OCI-LY3 (cell line): ENCODE results near the gene TPTE2.
"Not testable (repeated sequence)": the region's sequence is repeated elsewhere in the genome, so short reads cannot be mapped to it uniquely, and the experiment has no call there.

ENCODE experiments used
- H2AFZ ChIP-seq: fragments of 200-600, 300-600 bp; shearing (Covaris generic); 2 replicates; pipeline ENCODE4 v1.6.0; 2014; ENCODE audit warnings: antibody characterized with exemption, low read depth, low read length
- H3K27ac ChIP-seq: fragments of 200-600, 300-600 bp; sonication (generic); 2 replicates; pipeline ENCODE4 v1.5.1; 2014; ENCODE audit warnings: mild to moderate bottlenecking, low read length, moderate library complexity, mixed read lengths
- H3K27me3 ChIP-seq: fragments of 200-600, 300-600 bp; sonication (generic); 2 replicates; pipeline ENCODE4 v1.6.1; 2014; ENCODE audit warnings: low read depth, low read length, mixed read lengths
- H3K36me3 ChIP-seq: fragments of 200-600, 300-600 bp; sonication (generic); replicated peaks from 2 replicates; pipeline ENCODE3; 2014; ENCODE audit warnings: low read depth, low read length, mixed read lengths
- H3K4me1 ChIP-seq: fragments of 300-600, 200-600 bp; sonication (generic); 2 replicates; pipeline ENCODE4 v1.6.1; 2014; ENCODE audit warnings: low read length, mixed read lengths
- H3K4me2 ChIP-seq: fragments of 200-600, 300-600 bp; sonication (generic); 2 replicates; pipeline ENCODE4 v1.6.1; 2014; ENCODE audit warnings: low read length, mixed read lengths
- H3K4me3 ChIP-seq: fragments of 300-600, 200-600 bp; sonication (generic); 2 replicates; pipeline ENCODE4 v1.5.1; 2014; ENCODE audit warnings: antibody characterized with exemption, mild to moderate bottlenecking, low read length, moderate library complexity
- H3K79me2 ChIP-seq: fragments of 300-600, 200-600 bp; shearing (Covaris generic); 2 replicates; pipeline ENCODE4 v1.6.1; 2014; ENCODE audit warnings: mild to moderate bottlenecking, low read length, mixed read lengths
- H3K9ac ChIP-seq: fragments of 300-600, 200-600 bp; shearing (Covaris generic); 2 replicates; pipeline ENCODE4 v1.6.0; 2014; ENCODE audit warnings: mild to moderate bottlenecking, low read length, moderate library complexity
- H3K9me3 ChIP-seq: fragments of 200-600, 300-600 bp; shearing (Covaris generic); 2 replicates; pipeline ENCODE4 v1.6.1; 2014; ENCODE audit warnings: low read length, mixed read lengths; ENCODE audit not compliant: insufficient read depth
- H4K20me1 ChIP-seq: fragments of 200-600, 300-600 bp; sonication (generic); 2 replicates; pipeline ENCODE4 v1.6.1; 2016; ENCODE audit warnings: low read length, mixed read lengths; ENCODE audit not compliant: insufficient read depth
- CTCF ChIP-seq: fragments of 200-600, 300-600 bp; sonication (generic); IDR thresholded peaks from 2 replicates; pipeline ENCODE4 v1.5.1; 2014; ENCODE audit warnings: antibody characterized with exemption, low read length, low read depth
- EZH2phosphoT487 ChIP-seq: fragments of 200-600 bp; shearing (Covaris generic); IDR thresholded peaks from 2 replicates; pipeline ENCODE4 v1.6.1; 2018; ENCODE audit warnings: antibody characterized with exemption, mixed run types, low read depth

The TPTE2 gene

GRCh38 chr13:19561127-19561582 is at the start of gene TPTE2:
Gene TPTE2 (minus strand): TSS chr13:19561532. CDS start chr13:19503234, 58,298 bp downstream.
- H2AFZ ChIP-seq, H3K36me3 ChIP-seq, H3K9me3 ChIP-seq, H3K4me3 ChIP-seq, H3K4me2 ChIP-seq, H3K27me3 ChIP-seq, H3K27ac ChIP-seq, H3K79me2 ChIP-seq, H3K9ac ChIP-seq, H4K20me1 ChIP-seq: not testable (repeated sequence)
- peaks cover 12% of the 10 kb centered on the region for H3K4me1 ChIP-seq

GRCh38 chr13:19607523-19608078 is 46.3 kb upstream of the TPTE2 start:
- Histone ChIP-seq H2AFZ (no peak overlapping the region), H3K27me3 (no peaks in the 10 kb centered on the region), H3K79me2 (peaks cover 89% of the 10 kb centered on the region), H3K9me3 (peaks cover 13% of the 10 kb centered on the region), H3K4me3 (no peak overlapping the region), H3K27ac (no peak overlapping the region), H3K4me1 (peaks cover 13% of the 10 kb centered on the region), H3K9ac (no peak overlapping the region), H4K20me1 (peaks cover 7% of the 10 kb centered on the region; the same call in 1 of the 2 replicates), H3K4me2 (no peak overlapping the region), H3K36me3 (peaks cover 62% of the 10 kb centered on the region)
- TF ChIP-seq EZH2phosphoT487 (no peak), CTCF (no peak)

- TF ChIP-seq EZH2phosphoT487 (no peak), CTCF (no peak)
- H3K9ac ChIP-seq: no peak overlapping the region
- no peaks in the 10 kb centered on the region for H3K27me3 ChIP-seq
- H3K4me2 ChIP-seq: no peak overlapping the region
- peaks cover 62% of the 10 kb centered on the region for H3K36me3 ChIP-seq
- no peak overlapping the region for H3K4me3 ChIP-seq
- no peak overlapping the region for H3K27ac ChIP-seq
- H2AFZ ChIP-seq: no peak overlapping the region
- peaks cover 14% of the 10 kb centered on the region for H3K4me1 ChIP-seq
- peaks cover 97% of the 10 kb centered on the region for H3K79me2 ChIP-seq
- H4K20me1 ChIP-seq: peaks cover 7% of the 10 kb centered on the region; the same call in 1 of the 2 replicates
- peaks cover 13% of the 10 kb centered on the region for H3K9me3 ChIP-seq
Observed at GRCh38 chr13:19606737-19607136, 45.4 kb upstream of the TPTE2 start.

GRCh38 chr13:19606152-19606551 is 44.8 kb upstream of the TPTE2 start:
- Histone ChIP-seq H3K9ac (no peak overlapping the region), H3K27me3 (no peaks in the 10 kb centered on the region), H3K4me1 (peaks cover 18% of the 10 kb centered on the region), H3K36me3 (peaks cover 62% of the 10 kb centered on the region), H4K20me1 (peaks cover 7% of the 10 kb centered on the region; the same call in 1 of the 2 replicates), H3K9me3 (peaks cover 13% of the 10 kb centered on the region), H3K4me2 (0 out of 2 replicates have a peak overlapping the region, but pooled peaks have one; percentile 3), H3K4me3 (no peak overlapping the region), H3K79me2 (peaks cover 92% of the 10 kb centered on the region), H3K27ac (peak overlapping the region; percentile 10; the same call in 1 of the 2 replicates), H2AFZ (no peak overlapping the region)
- no peak for TF ChIP-seq EZH2phosphoT487
- no peak for TF ChIP-seq CTCF
